ENCODE results near the gene B4GAT1.

DNA sequence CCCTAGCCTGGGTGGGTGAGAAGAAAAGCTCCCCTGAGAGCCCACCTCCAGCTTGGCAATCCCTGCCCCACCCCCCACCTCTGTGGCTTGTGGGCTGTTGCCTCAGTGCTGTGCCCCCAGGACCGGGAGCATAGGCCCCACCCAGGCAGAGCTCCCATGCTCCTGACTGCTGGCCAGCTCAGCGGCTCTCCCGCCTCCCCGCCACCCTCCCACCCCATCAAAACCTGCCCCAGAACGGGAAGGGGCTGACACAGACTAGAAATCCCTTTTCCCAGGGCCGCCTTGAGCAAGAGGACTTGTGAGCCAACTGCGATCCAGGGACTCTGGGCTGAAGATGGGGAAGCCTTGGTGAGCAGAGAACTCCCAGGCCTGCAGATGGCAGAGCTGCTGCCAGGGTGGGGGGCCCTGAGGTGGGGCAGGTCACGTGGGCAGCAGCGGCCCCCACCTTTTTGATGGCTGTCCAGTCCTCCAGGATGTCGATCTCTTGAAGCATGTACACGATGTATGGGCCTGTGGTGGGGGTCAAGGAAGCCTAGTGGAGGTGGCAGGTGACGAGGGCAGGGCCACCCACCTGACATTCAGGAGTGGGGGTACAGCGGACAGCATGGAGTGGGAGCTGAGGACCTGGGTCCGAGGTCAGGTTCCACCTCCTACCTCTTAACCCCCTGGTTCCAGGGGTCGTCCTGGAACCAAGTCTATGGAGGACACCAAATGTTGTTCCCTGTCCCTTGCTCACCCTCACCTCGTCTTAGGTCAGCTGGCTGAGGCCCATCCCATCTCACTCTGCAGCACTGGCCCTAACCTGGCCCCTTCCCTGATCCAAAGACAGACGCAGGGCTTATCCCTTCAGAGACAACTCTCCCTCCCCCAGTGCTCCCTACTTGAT, 8.9 kb downstream of the B4GAT1 start:
- TF ChIP-seq, protein P1, sequence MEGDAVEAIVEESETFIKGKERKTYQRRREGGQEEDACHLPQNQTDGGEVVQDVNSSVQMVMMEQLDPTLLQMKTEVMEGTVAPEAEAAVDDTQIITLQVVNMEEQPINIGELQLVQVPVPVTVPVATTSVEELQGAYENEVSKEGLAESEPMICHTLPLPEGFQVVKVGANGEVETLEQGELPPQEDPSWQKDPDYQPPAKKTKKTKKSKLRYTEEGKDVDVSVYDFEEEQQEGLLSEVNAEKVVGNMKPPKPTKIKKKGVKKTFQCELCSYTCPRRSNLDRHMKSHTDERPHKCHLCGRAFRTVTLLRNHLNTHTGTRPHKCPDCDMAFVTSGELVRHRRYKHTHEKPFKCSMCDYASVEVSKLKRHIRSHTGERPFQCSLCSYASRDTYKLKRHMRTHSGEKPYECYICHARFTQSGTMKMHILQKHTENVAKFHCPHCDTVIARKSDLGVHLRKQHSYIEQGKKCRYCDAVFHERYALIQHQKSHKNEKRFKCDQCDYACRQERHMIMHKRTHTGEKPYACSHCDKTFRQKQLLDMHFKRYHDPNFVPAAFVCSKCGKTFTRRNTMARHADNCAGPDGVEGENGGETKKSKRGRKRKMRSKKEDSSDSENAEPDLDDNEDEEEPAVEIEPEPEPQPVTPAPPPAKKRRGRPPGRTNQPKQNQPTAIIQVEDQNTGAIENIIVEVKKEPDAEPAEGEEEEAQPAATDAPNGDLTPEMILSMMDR (IDR thresholded peaks at IDR 0.05; ENCODE audit: low read length) = no peak
- no peak for TF ChIP-seq EZH2 (IDR thresholded peaks at IDR 0.05; ENCODE audit: borderline replicate concordance, low read length)
